ENCODE results near the gene RASSF5.

The RASSF5 gene

GRCh38 chr1:206551986-206552326 lies 44.6 kb downstream of the RASSF5 start:
- DNase-seq = no peak

GRCh38 chr1:206554211-206554610 lies 46.9 kb downstream of the RASSF5 start:
- no peak for DNase-seq

- no peak for DNase-seq
These were observed 47.6 kb downstream of the RASSF5 start for GRCh38 chr1:206554701-206555472.

- no peak for DNase-seq
These were observed 48.2 kb downstream of the RASSF5 start for GRCh38 chr1:206555473-206555935.

GRCh38 chr1:206556047-206556749 lies 48.9 kb downstream of the RASSF5 start:
- no peak for DNase-seq

- DNase-seq = peak; percentile 63
These were observed 49.7 kb downstream of the RASSF5 start for GRCh38 chr1:206556750-206557635.

GRCh38 chr1:206557636-206558473 lies 50.5 kb downstream of the RASSF5 start:
- no peak for DNase-seq

GRCh38 chr1:206558794-206559671 lies 51.7 kb downstream of the RASSF5 start:
- DNase-seq = no peak

- DNase-seq = no peak
These were observed 52.3 kb downstream of the RASSF5 start for GRCh38 chr1:206559672-206559995.

- DNase-seq = no peak
These were observed 52.8 kb downstream of the RASSF5 start for GRCh38 chr1:206560007-206560716.

- no peak for DNase-seq
These were observed 56.3 kb downstream of the RASSF5 start for GRCh38 chr1:206563367-206564207.

- no peak for DNase-seq
These were observed 58.7 kb downstream of the RASSF5 start for GRCh38 chr1:206565995-206566394.

- DNase-seq = peak; percentile 44
These were observed 59.7 kb downstream of the RASSF5 start for GRCh38 chr1:206566999-206567398.

- DNase-seq = no peak
These were observed 60.9 kb downstream of the RASSF5 start for GRCh38 chr1:206568256-206568655.

GRCh38 chr1:206568779-206569352 lies 61.5 kb downstream of the RASSF5 start:
- DNase-seq = no peak

- no peak for DNase-seq
These were observed 62.2 kb downstream of the RASSF5 start for GRCh38 chr1:206569556-206569955.

- DNase-seq = no peak
These were observed 63.2 kb downstream of the RASSF5 start for GRCh38 chr1:206570529-206570928.

- no peak for DNase-seq
These were observed 65.5 kb downstream of the RASSF5 start for GRCh38 chr1:206572835-206573234.

GRCh38 chr1:206573319-206573718 lies 66.0 kb downstream of the RASSF5 start:
- DNase-seq = no peak

- no peak for DNase-seq
These were observed 66.4 kb downstream of the RASSF5 start for GRCh38 chr1:206573762-206574161.
